K562 (cell line): ENCODE data around the gene CEMIP.

ENCODE experiments used
- CEBPB ChIP-seq: fragments of 450-650 bp; IDR thresholded peaks from 2 replicates; pipeline ENCODE4 v1.6.1; 2016; ENCODE audit warnings: missing genetic modification characterization, missing compliant biosample characterization
- CTCF ChIP-seq, 3 experiments: IDR thresholded peaks in 2 of 3; conservative IDR thresholded peaks in 1 of 3; 2 replicates each; pipeline ENCODE4 v1.5.1; 2011 to 2012; ENCODE audit warnings: low read length in 3 of 3, mild to moderate bottlenecking in 3 of 3, control low read depth in 2 of 3, improper control_type of control experiment in 1 of 3, inconsistent platforms in 1 of 3, low read depth in 1 of 3, mixed read lengths in 1 of 3, moderate library complexity in 1 of 3; ENCODE audit not compliant: insufficient read depth in 2 of 3
- POLR2AphosphoS5 ChIP-seq: IDR thresholded peaks from 2 replicates; pipeline ENCODE4 v1.6.1; 2011; ENCODE audit warnings: mild to moderate bottlenecking, low read depth, low read length, moderate library complexity; ENCODE audit not compliant: control insufficient read depth, insufficient read depth
- SMARCB1 ChIP-seq: IDR thresholded peaks from 2 replicates; pipeline ENCODE4 v1.6.1; 2011; ENCODE audit warnings: improper control_type of control experiment, low read depth; ENCODE audit not compliant: insufficient read length
- STAT6 ChIP-seq: sonication (generic); formaldehyde crosslinking; IDR thresholded peaks from 2 replicates; pipeline ENCODE4 v1.8.1; 2023; ENCODE audit warnings: mild to moderate bottlenecking, missing genetic modification reagents
- TARDBP ChIP-seq: fragments of 450-650 bp; IDR thresholded peaks from 2 replicates; pipeline ENCODE4 v1.6.1; 2016
- USF2 ChIP-seq: sonication (generic); formaldehyde crosslinking; IDR thresholded peaks from 2 replicates; pipeline ENCODE4 v1.5.0; 2020; ENCODE audit warnings: missing genetic modification reagents
- ZNF140 ChIP-seq: fragments of 250-450 bp; sonication (Bioruptor Pico); IDR thresholded peaks from 2 replicates; pipeline ENCODE4 v1.8.0; 2021; ENCODE audit warnings: moderate library complexity, mild to moderate bottlenecking, inconsistent platforms
- ZNF707 ChIP-seq: fragments of 250-450 bp; sonication (Bioruptor Pico); conservative IDR thresholded peaks from 2 replicates; pipeline ENCODE4 v1.8.0; 2022; ENCODE audit warnings: inconsistent platforms, mild to moderate bottlenecking, moderate library complexity

- TF ChIP-seq STAT6 (no peak), ZNF140 (no peak), TARDBP (no peak), POLR2AphosphoS5 (no peak), ZNF707 (CRISPR knock-in tag) (no peak), USF2 (CRISPR knock-in tag) (no peak), SMARCB1 (no peak), CTCF (IDR thresholded peaks at IDR 0.05 in 2 of 3, conservative IDR thresholded peaks at IDR 0.05 in 1 of 3; ENCODE audit: insufficient read depth in 2 of 3, low read depth in 1 of 3, low read length in 3 of 3) (no peak), CEBPB (tag) (no peak)
Observed at GRCh38 chr15:80744826-80745225, 34.3 kb upstream of the CEMIP start.
